Mesothelial cell of epicardium (in vitro differentiated cells): ENCODE measurements around the gene SLC31A2. TPM values are rescaled to one million over a fixed set of nuclear protein-coding genes. Genes with fewer than 3 reads are reported as not detected.

ENCODE experiments used
- DNase-seq, 2 experiments: peaks; one replicate each; pipeline ENCODE4 v3.0.0; 2021; ENCODE audit warnings: low spot score in 2 of 2; ENCODE audit not compliant: unreplicated experiment in 2 of 2
- H3K27ac Mint-ChIP-seq: 2 replicates; pipeline ENCODE4 v1.8.0; 2021; ENCODE audit warnings: mixed read lengths
- H3K27me3 Mint-ChIP-seq: 2 replicates; pipeline ENCODE4 v1.8.0; 2021; ENCODE audit warnings: low read depth, mixed read lengths
- H3K36me3 Mint-ChIP-seq: 2 replicates; pipeline ENCODE4 v1.8.0; 2021; ENCODE audit warnings: mixed read lengths
- H3K4me1 Mint-ChIP-seq: 2 replicates; pipeline ENCODE4 v1.8.0; 2021; ENCODE audit warnings: mixed read lengths
- H3K4me3 Mint-ChIP-seq: 2 replicates; pipeline ENCODE4 v1.8.0; 2021; ENCODE audit warnings: mild to moderate bottlenecking, moderate library complexity, mixed read lengths
- H3K9me3 Mint-ChIP-seq: 2 replicates; pipeline ENCODE4 v1.8.0; 2021; ENCODE audit warnings: mixed read lengths
- total RNA-seq: library from RNA; stranded (reverse); gene quantifications from 3 replicates; pipeline ENCODE4 v1.2.1, GENCODE V29; 2021
- TF ChIP-seq, protein P1 (sequence below): fragments of 200-600 bp; sonication (generic); IDR thresholded peaks from one replicate; pipeline ENCODE4 v1.5.0; 2021; ENCODE audit warnings: antibody characterized with exemption; ENCODE audit not compliant: unreplicated experiment

SLC31A2 gene
- total RNA-seq, 1 donor from 2014 or later, result 8.5 TPM

DNA sequence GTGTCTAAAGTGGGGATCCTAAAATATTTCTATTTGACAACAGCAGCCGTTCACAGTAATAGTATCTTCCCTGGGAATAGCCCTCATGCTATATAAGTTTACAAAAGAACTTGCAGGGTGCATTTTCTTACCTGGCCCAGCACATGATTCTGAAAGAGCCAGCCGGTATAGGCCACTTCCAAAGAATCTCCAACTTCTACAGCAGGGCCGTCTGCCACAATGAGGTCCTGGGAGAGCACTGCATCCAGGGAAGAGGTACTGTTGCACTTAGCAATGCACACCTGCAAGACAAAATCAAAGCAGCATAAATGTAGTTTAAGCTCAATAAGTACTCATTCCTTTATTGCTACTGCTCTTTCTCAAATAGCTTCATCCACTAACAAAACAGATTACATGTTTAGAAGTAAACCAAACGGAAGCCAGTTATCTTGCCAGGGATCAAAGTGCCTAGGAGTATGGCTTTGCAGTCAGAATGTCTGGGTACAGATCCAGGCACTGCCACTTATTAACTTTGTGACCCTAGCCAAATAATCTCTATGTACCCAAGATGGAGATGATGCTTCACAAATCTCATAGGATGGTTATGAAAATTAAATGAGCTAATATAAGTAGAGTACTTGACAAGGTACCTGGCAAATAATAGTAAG is 49.0 kb downstream of the SLC31A2 start:
- no peaks in the 10 kb centered on the region for H3K4me1 Mint-ChIP-seq
- H3K27me3 Mint-ChIP-seq, result no peaks in the 10 kb centered on the region
- H3K27ac Mint-ChIP-seq, result no peak overlapping the region
- H3K4me3 Mint-ChIP-seq, result no peak overlapping the region
- TF ChIP-seq, protein P1, sequence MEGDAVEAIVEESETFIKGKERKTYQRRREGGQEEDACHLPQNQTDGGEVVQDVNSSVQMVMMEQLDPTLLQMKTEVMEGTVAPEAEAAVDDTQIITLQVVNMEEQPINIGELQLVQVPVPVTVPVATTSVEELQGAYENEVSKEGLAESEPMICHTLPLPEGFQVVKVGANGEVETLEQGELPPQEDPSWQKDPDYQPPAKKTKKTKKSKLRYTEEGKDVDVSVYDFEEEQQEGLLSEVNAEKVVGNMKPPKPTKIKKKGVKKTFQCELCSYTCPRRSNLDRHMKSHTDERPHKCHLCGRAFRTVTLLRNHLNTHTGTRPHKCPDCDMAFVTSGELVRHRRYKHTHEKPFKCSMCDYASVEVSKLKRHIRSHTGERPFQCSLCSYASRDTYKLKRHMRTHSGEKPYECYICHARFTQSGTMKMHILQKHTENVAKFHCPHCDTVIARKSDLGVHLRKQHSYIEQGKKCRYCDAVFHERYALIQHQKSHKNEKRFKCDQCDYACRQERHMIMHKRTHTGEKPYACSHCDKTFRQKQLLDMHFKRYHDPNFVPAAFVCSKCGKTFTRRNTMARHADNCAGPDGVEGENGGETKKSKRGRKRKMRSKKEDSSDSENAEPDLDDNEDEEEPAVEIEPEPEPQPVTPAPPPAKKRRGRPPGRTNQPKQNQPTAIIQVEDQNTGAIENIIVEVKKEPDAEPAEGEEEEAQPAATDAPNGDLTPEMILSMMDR, result no peak
- DNase-seq, result no peak
- peaks cover 63% of the 10 kb centered on the region for H3K36me3 Mint-ChIP-seq
- H3K9me3 Mint-ChIP-seq, result no peaks in the 10 kb centered on the region

DNA sequence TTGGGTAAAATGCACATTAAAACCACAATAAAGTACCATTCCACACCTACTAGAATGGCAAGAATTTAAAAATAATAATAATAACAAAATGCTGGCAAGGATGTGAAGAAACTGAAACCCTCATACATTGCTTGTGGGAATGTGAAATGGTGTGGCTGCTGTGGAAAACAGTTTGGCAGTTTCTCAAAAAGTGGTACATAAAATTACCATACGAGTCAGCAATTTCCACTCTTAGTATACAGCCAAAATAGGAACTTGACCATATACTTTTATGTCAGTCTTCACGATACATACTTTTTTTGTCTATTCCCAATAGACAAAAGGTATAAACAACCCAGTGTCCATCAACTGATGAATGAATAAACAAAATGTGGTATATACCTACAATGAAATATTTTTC is 54.6 kb downstream of the SLC31A2 start:
- H3K27me3 Mint-ChIP-seq, result no peaks in the 10 kb centered on the region

DNA sequence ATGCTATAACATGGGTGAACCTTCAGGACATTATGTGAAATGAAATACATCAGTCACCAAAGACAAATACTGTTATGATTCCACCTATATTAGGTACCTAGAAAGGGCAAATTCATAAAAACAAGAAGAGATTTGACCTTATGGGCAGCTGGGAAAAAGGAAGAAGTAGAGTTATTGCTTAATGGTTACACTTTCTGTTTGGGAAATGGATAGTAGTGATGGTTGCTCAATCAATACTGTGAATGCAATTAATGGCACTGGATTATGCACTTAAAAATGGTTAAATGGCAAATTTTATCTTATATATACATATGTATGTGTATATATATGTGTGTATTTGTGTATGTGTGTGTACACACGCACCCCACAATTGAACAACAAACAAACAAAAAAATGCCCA is 55.1 kb downstream of the SLC31A2 start:
- Mint-ChIP-seq H3K27me3 (no peaks in the 10 kb centered on the region), H3K27ac (no peak overlapping the region), H3K4me1 (no peaks in the 10 kb centered on the region), H3K4me3 (no peak overlapping the region), H3K36me3 (peaks cover 55% of the 10 kb centered on the region), H3K9me3 (no peaks in the 10 kb centered on the region)
- TF ChIP-seq, protein P1, result no peak
- DNase-seq, result no peak

More for the DNA sequence above, 54.6 kb downstream of the SLC31A2 start:
- H3K27ac Mint-ChIP-seq, result no peak overlapping the region
- peaks cover 55% of the 10 kb centered on the region for H3K36me3 Mint-ChIP-seq
- TF ChIP-seq, protein P1, result no peak
- H3K9me3 Mint-ChIP-seq, result no peaks in the 10 kb centered on the region
- no peak overlapping the region for H3K4me3 Mint-ChIP-seq
- no peaks in the 10 kb centered on the region for H3K4me1 Mint-ChIP-seq
- DNase-seq, result no peak

GRCh38 chr9:113210815-113211214 is 60.0 kb downstream of the SLC31A2 start:
- Mint-ChIP-seq H3K27me3 (no peaks in the 10 kb centered on the region), H3K9me3 (peaks cover 4% of the 10 kb centered on the region), H3K4me3 (no peak overlapping the region), H3K27ac (no peak overlapping the region), H3K36me3 (peaks cover 45% of the 10 kb centered on the region), H3K4me1 (no peaks in the 10 kb centered on the region)
- TF ChIP-seq, protein P1, result no peak
- DNase-seq, result no peak

Other genes starting within 250 kb of the SLC31A2 start
- 8.6 to 11.5 TPM (median 11.2 TPM) in 3 replicates for gene ZNF883, start 138.8 kb upstream of the SLC31A2 start, total RNA-seq
- 8.2 to 9.3 TPM (median 8.9 TPM) in 3 replicates for gene ZFP37, start 94.3 kb upstream of the SLC31A2 start, total RNA-seq
- gene FKBP15, start 70.3 kb downstream of the SLC31A2 start, total RNA-seq, result 28.2 to 30.0 TPM (median 28.4 TPM) in 3 replicates
- gene SLC31A1, start 70.5 kb downstream of the SLC31A2 start, total RNA-seq, result 22.3 to 23.8 TPM (median 22.6 TPM) in 3 replicates
- 25.3 to 27.7 TPM (median 27.0 TPM) in 3 replicates for gene CDC26, start 124.6 kb downstream of the SLC31A2 start, total RNA-seq
- 27.8 to 29.4 TPM (median 29.2 TPM) in 3 replicates for gene PRPF4, start 124.7 kb downstream of the SLC31A2 start, total RNA-seq
- gene RNF183, start 152.4 kb downstream of the SLC31A2 start, total RNA-seq, result 0.16 to 0.53 TPM (median 0.29 TPM) in 3 replicates
- 4.1 to 4.5 TPM (median 4.2 TPM) in 3 replicates for gene WDR31, start 189.3 kb downstream of the SLC31A2 start, total RNA-seq
- gene BSPRY, start 198.5 kb downstream of the SLC31A2 start, total RNA-seq, result 3.4 to 4.3 TPM (median 4.3 TPM) in 3 replicates
- gene HDHD3, start 226.0 kb downstream of the SLC31A2 start, total RNA-seq, result 26.9 to 30.8 TPM (median 27.7 TPM) in 3 replicates